ENCODE measurements around the gene ACOX2. TPM values are rescaled to one million over a fixed set of nuclear protein-coding genes. Genes with fewer than 3 reads are reported as not detected.

The ACOX2 gene
- total and polyA plus RNA-seq, 2 of the 13 experiments (the other 11 are each of a cell fraction or from before 2014, with no cell fraction given), result 42.6 to 98.5 TPM

GRCh38 chr3:58514405-58514804 lies 22.6 kb downstream of the ACOX2 start (continued):
- TF ChIP-seq KLF12 (CRISPR knock-in tag; IDR thresholded peaks at IDR 0.05; ENCODE audit: borderline replicate concordance) (no peak), GFI1 (CRISPR knock-in tag; IDR thresholded peaks at IDR 0.05; ENCODE audit: borderline replicate concordance) (no peak), ZNF333 (CRISPR knock-in tag; IDR thresholded peaks at IDR 0.05; ENCODE audit: borderline replicate concordance) (no peak), PHF21A (CRISPR knock-in tag; IDR thresholded peaks at IDR 0.05) (no peak), ZNF143 (CRISPR knock-in tag; IDR thresholded peaks at IDR 0.05) (no peak)

DNA sequence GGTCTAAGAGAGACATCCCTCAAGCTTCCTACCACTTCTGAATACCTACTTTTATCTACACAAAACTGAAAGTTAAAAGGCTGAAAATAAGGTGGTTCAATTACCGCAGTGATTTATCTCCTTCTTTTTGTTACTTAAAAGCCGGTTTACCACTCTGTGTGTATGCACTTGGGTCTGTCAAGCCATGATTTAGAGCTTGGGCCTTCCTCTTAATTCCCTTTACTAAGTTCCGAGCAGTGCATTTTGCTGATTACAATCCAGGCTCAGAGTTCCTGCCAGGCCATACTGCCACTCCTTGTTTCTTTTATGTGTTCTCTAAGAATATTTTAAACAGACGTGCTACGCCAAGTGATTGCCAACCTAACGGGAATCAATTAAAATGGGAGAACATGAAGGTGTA lies 28.6 kb downstream of the ACOX2 start:
- Histone ChIP-seq H3K79me2 (ENCODE audit: insufficient read depth, low read length) (peaks cover 3% of the 10 kb centered on the region), H3K9ac (ENCODE audit: insufficient read depth, low read depth, low read length) (no peak overlapping the region), H3K9me3 (ENCODE audit: low read length) (no peaks in the 10 kb centered on the region), H3K27me3 (ENCODE audit: control insufficient read depth in 1 of 2, insufficient read depth in 2 of 2, low read length in 2 of 2) (no peaks in the 10 kb centered on the region), H3K4me3 (replicated peaks in 1 of 3; ENCODE audit: insufficient read depth in 1 of 3, low read depth in 2 of 3, low read length in 3 of 3) (no peak overlapping the region), H2AFZ (ENCODE audit: low read length) (no peak overlapping the region), H4K20me1 (ENCODE audit: insufficient read depth, low read length) (no peaks in the 10 kb centered on the region), H3K27ac (ENCODE audit: extremely low read length, insufficient read depth, low read length) (no peak overlapping the region), H3K4me2 (ENCODE audit: low read depth, low read length) (no peak overlapping the region), H3K36me3 (replicated peaks in 1 of 2; ENCODE audit: control insufficient read depth in 1 of 2, insufficient read depth in 2 of 2, low read length in 2 of 2) (peaks cover 11 to 57% of the 10 kb centered on the region in 2 experiments), H3K4me1 (ENCODE audit: insufficient read depth, low read length) (no peaks in the 10 kb centered on the region)
- ChIA-PET CTCF (ENCODE audit: low intra/inter-chr PET ratio, low total read pairs) (no interaction called here), POLR2A (no interaction called here)
- no TSS peak for BruUV-seq (replicated peaks)
- FAIRE-seq, result no peak
- in situ Hi-C loops (cut with HindIII; ENCODE audit: extremely low pct_ligation_motif_present, low pct_unique_long_range_greater_than_20kb), result no loop called here
- no peak for TF ChIP-seq TBX3 (IDR thresholded peaks at IDR 0.05; ENCODE audit: borderline replicate concordance)
- TF ChIP-seq SP140L (CRISPR knock-in tag; IDR thresholded peaks at IDR 0.05; ENCODE audit: borderline replicate concordance), result no peak
- no peak for TF ChIP-seq ZNF879 (CRISPR knock-in tag; IDR thresholded peaks at IDR 0.05)
- no peak for TF ChIP-seq DMAP1 (CRISPR knock-in tag; IDR thresholded peaks at IDR 0.05)
- TF ChIP-seq KDM5A (IDR thresholded peaks at IDR 0.05; ENCODE audit: borderline replicate concordance, low read length), result no peak
- TF ChIP-seq CSRNP1 (CRISPR knock-in tag; IDR thresholded peaks at IDR 0.05), result no peak
- intact Hi-C loops (cut with micrococcal nuclease; ENCODE audit: unreplicated experiment), result no loop called here
- no peak for ATAC-seq
- DNase-seq (ENCODE audit: low spot score), result no peak
- WGBS (ENCODE audit: low lambda C conversion rate), result 80% methylated on average over 6 of the region's 6 CpGs
